Measurements from ENCODE around the gene TMCO1. TPM values are rescaled to one million over a fixed set of nuclear protein-coding genes. Genes with fewer than 3 reads are reported as not detected.
"Not testable (repeated sequence)": the region's sequence is repeated elsewhere in the genome, so short reads cannot be mapped to it uniquely, and the experiment has no call there.

Gene TMCO1
- total RNA-seq, 4 donors from 2014 or later, result 50.8 to 62.5 (median 53.2) TPM

- ATAC-seq (ENCODE audit: low FRiP score) (no peak), DNase-seq (ENCODE audit: low spot score) (no peak)
- TF ChIP-seq, protein P1, sequence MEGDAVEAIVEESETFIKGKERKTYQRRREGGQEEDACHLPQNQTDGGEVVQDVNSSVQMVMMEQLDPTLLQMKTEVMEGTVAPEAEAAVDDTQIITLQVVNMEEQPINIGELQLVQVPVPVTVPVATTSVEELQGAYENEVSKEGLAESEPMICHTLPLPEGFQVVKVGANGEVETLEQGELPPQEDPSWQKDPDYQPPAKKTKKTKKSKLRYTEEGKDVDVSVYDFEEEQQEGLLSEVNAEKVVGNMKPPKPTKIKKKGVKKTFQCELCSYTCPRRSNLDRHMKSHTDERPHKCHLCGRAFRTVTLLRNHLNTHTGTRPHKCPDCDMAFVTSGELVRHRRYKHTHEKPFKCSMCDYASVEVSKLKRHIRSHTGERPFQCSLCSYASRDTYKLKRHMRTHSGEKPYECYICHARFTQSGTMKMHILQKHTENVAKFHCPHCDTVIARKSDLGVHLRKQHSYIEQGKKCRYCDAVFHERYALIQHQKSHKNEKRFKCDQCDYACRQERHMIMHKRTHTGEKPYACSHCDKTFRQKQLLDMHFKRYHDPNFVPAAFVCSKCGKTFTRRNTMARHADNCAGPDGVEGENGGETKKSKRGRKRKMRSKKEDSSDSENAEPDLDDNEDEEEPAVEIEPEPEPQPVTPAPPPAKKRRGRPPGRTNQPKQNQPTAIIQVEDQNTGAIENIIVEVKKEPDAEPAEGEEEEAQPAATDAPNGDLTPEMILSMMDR (IDR thresholded peaks at IDR 0.05), result no peak
These were observed 27.2 kb upstream of the TMCO1 start for GRCh38 chr1:165795894-165796293.

GRCh38 chr1:165793951-165794350 lies 25.3 kb upstream of the TMCO1 start:
- TF ChIP-seq, protein P1 (IDR thresholded peaks at IDR 0.05), result no peak
- ATAC-seq (ENCODE audit: low FRiP score) (no peak), DNase-seq (ENCODE audit: low spot score) (no peak)

GRCh38 chr1:165787741-165788140 lies 19.1 kb upstream of the TMCO1 start:
- ATAC-seq (ENCODE audit: low FRiP score), result no peak
- no peak for DNase-seq (ENCODE audit: low spot score)
- TF ChIP-seq, protein P1 (IDR thresholded peaks at IDR 0.05), result no peak

DNA sequence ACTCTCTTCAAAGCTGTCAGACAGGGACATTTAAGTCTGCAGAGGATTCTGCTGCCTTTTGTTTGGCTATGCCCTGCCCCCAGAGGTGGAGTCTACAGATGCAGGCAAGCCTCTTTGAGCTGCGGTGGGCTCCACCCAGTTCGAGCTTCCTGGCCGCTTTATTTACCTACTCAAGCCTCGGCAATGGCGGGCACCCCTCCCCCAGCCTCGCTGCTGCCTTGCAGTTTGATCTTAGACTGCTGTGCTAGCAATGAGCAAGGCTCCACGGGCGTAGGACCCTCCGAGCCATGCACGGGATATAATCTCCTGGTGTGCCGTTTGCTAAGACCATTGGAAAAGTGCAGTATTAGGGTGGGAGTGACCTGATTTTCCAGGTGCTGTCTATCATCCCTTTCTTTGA lies 14.9 kb upstream of the TMCO1 start:
- not testable (repeated sequence) for DNase-seq (ENCODE audit: low spot score); ATAC-seq (ENCODE audit: low FRiP score)

GRCh38 chr1:165778197-165778596 lies 9.5 kb upstream of the TMCO1 start:
- ATAC-seq (ENCODE audit: low FRiP score); DNase-seq (ENCODE audit: low spot score): not testable (repeated sequence)

- ATAC-seq (ENCODE audit: low FRiP score), result no peak
- TF ChIP-seq, protein P1 (IDR thresholded peaks at IDR 0.05), result no peak
These were observed 4.8 kb upstream of the TMCO1 start for GRCh38 chr1:165773324-165773965.

DNA sequence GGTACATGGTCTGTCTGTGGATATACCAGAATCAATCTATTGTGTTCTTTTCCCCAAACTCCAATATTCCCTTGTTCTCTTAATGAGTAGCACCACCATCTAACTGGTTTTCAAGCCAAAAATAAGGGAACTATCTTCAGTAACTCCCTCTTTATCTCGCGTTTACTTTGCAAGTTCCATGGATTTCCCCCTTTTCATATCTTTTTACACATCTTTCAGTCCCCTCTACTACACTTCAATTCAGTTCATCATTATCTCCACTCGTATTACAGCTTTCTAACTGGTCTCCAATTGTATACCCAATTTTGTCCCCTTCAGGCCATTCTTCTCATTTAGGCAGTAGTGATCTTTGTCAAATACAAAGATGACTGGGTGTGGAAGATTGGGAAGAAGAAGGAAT lies 4.1 kb upstream of the TMCO1 start:
- no peak for ATAC-seq (ENCODE audit: low FRiP score)
- DNase-seq (ENCODE audit: low spot score), result no peak
- TF ChIP-seq, protein P1 (IDR thresholded peaks at IDR 0.05), result no peak

More at GRCh38 chr1:165773324-165773965, 4.8 kb upstream of the TMCO1 start:
- no peak for DNase-seq (ENCODE audit: low spot score)

- TF ChIP-seq, protein P1 (IDR thresholded peaks at IDR 0.05), result no peak
- ATAC-seq (ENCODE audit: low FRiP score) (no peak), DNase-seq (ENCODE audit: low spot score) (no peak)
These were observed 4.4 kb downstream of the TMCO1 start for GRCh38 chr1:165764277-165764676.
